Ureter (tissue), 1 donor: Measurements from ENCODE around the gene LYST. TPM values are rescaled to one million over a fixed set of nuclear protein-coding genes. Genes with fewer than 3 reads are reported as not detected.
"Not testable (repeated sequence)": the region's sequence is repeated elsewhere in the genome, so short reads cannot be mapped to it uniquely, and the experiment has no call there.

Source experiments
- DNase-seq: peaks from one replicate; pipeline ENCODE4 v3.0.0-alpha.2; 2020; ENCODE audit warnings: low spot score
- total RNA-seq: library from RNA; stranded (reverse); gene quantifications from one replicate; pipeline ENCODE4 v1.2.4, GENCODE V29; 2023
- donor health status: DM: yes; HTN: yes; CAD: no.

Gene LYST
- total RNA-seq, 1 donor from 2014 or later, result 66.1 TPM

DNA sequence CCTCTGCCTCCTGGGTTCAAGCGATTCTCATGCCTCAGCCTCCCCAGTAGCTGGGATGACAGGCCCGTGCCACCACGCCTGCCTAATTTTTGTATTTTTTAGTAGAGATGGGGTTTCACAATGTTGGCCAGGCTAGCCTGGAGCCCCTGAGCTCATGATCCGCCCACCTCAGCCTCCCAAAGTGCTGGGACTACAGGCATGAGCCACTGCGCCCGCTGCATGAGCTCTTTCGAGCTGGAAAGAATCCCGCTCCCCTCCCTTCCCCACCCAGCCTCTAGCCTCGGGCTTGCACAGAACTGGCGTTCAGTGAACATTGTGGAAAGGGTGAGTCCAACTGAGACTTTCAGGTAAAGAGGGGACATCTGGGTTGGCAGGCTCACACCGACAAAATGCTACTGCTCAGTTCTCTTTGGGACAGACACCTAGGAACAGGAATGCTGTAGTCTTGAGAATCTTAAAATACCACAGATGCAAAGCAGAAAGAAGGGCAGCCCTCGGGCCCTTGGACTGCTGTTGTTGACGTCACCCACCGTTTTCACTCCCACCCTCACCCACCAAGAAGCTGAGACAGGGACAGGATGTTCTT is 207.4 kb downstream of the LYST start:
- no peak for DNase-seq

- no peak for DNase-seq
Measured at GRCh38 chr1:235657747-235658526, 208.8 kb downstream of the LYST start.

GRCh38 chr1:235657269-235657668 is 209.4 kb downstream of the LYST start:
- DNase-seq, result no peak

- DNase-seq, result no peak
Measured at GRCh38 chr1:235652364-235652763, 214.3 kb downstream of the LYST start.

DNA sequence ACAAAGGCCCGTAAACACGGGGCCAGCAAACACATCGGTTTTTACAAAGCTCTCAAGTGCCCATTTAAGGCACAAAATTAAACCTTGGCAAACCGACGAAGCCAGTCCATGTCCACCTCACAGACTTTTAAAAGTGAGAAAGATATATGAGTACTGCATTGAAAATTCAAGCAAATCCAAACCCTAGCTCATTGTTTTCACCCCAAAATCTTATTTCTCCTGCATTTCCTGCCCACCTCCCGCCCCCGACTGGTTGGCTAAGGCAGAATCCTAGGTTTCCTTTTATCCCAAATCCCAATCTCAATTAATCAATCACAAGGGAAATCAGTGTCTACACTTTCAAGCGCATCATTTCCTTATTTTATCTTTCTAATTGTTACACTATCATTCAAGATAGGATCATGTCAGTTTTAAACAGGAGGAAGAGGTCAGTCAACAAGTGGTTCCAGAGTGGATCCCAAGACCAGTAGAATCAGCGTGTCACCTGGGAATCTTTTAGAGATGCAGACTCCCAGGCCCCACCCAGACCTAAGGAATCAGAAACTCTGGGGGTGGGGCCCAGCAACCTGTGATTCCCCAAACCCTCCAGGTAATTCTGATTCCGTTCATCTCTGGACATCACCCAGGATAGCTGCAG is 215.4 kb downstream of the LYST start:
- no peak for DNase-seq

DNA sequence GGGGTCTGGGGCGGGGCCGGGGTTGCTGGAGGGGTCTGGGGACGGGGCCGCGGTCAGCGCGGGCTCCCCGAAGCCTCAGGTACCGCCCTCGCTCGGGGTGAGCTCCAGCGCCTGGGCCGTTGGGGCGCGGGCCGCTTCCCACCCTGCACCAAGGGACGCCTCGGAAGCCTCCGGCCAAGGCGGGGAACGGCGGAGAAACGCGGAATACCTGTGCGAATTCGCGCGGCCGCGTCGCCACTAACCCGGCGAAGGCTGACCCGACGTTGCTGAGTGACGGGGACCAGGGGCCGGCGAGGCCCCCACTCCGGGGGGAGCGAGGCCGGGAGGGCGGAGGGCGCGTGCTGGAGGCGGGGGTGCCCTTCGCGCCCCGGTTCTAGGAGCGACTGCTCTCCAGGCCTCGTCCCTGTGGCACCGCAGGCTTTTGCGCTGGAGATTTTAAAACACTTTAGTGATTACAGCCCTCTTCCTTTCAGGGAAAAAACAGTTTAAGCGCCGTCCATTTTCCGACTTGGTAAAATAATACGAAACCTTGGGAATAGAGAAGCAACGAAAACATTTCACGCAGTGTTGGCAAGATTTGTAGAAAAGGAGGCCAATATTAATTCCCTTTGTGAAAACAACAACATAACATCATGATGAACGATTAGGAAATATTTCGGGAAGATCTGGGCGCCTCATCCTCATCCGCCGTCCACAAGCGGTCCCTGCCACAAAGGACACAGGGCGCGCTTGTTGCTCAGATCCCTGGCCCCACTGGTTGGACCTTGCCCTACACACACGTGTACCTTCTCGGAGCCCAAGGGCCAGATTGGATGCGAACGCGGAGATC is 216.2 kb downstream of the LYST start:
- DNase-seq, result no peak

DNA sequence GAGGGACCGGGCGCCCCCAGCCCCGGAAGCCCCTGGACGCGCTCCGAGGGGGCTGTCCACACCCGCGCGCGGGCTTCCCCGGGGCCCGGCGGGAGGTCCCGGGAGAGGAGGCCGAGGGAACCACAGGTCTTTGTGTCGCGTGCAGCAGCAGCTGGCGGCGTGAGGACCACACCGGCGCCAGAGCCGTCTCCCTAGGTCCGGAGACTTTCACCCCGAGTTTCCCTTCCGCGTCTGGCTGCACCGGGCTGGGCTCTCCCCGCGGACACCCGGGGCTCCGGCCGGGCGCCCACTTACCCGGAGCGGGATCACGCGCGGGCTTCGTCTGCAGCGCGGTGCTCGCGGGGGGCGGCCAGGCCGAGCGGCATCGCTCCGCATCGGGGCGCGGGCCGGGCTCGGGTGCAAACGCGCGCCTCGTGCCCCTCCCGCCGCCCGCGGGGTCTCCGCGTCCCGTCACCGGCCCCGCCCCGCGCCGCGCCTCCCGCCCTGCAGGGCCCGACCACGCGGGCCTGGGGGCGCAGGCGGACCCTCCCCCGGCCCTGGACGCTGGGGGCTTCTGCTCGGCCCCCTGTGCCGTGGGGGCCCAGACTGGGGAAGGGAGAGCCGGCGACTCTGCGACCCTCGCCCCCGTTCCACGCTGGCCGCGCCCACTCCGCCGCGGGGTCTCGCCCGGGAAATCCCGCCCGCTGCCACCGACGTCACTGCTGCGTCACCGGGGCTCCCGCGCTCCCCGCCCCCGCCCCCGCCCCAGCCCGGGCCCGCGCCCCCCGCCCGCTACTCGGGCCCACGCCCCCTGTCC is 217.1 kb downstream of the LYST start, which contains the start of gene GNG4:
TSS of gene GNG4 (minus strand) at position 417 of the 796 bp plus-strand sequence. CDS start 65,946 bp downstream, outside the sequence.
- DNase-seq, result no peak

DNA sequence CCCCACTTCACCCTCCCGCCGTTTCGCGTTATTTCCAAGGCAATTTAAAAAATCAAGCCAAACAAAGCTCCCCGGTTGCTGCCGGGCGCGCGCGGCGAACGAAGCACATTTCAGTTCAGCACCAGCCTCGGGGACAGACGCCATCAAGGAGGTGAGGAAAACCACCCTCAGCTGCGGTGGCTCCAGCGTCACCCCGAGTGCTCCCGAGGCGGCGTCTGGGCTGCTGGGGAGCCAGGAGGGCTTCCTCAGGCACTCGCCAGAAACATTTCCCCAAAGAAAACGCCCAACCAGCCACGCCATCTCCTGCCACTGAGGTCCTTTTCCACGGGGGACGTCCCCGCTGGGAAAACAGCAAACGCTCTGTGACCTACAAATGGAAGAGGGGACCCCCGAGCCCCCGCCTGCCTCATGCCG is 217.7 kb downstream of the LYST start:
- DNase-seq, result no peak

- DNase-seq, result no peak
Measured at GRCh38 chr1:235648407-235648907, 218.2 kb downstream of the LYST start.

DNA sequence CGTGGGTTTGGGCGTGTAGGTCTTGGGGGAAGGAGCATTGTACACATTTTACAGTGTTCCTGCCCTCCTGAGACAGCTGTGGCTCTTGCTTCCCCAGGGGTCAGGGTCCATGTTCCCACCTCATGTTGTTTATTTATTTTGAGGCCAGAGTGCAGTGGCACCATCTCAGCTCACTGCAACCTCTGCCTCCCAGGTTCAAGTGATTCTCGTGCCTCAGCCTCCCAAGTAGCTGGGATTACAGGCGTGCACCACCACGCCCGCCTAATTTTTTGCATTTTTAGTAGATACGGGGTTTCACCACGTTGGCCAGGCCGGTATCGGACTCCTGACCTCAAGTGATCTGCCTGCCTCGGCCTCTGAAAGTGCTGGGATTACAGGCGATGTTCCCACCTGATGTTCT is 219.2 kb downstream of the LYST start:
- DNase-seq, result not testable (repeated sequence)

GRCh38 chr1:235646463-235646862 is 220.2 kb downstream of the LYST start:
- DNase-seq, result no peak

- no peak for DNase-seq
Measured at GRCh38 chr1:235644693-235645305, 221.9 kb downstream of the LYST start.

DNA sequence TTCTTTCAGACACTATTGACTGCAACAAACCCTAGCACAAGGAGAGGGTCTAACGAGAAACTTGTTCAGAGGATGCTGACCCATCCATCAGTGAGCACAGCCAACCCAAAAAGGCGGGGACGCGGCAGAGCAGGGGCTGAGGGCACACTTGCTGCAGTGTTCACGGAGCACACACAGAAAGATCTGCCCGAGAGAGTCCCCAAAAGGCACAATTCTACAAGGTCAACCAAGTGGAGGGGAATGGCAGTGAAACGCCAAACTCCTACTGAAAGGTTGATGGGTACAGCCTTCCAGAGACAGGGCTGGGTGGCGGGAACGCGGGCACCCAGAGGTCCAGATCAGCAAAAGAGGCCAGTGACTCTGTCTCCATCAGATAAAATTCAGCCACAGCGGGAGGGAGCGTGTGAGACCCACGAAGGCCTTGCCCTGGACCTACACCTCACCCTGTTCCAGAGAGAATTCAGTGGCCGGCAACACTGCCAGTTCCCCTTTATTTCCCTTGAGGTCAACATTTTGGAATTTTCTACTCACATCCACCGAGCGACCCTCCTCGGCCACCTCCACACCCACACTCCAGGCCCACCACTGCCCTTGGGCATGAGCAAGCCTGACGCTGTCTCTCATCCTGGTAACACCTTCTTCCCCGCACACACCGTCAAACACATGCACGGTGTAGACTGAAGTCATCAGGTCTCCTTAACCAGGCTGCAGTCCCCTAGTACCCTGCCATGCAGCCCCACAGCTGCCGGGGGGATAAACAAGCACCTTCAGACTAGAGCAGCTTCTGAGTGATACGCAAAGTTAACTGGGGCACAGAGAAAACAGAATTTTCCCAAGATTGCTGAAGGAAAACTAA is 222.6 kb downstream of the LYST start:
- DNase-seq, result no peak

GRCh38 chr1:235642943-235643371 is 223.7 kb downstream of the LYST start:
- no peak for DNase-seq

- DNase-seq, result no peak
Measured at GRCh38 chr1:235642011-235642942, 224.4 kb downstream of the LYST start.

- DNase-seq, result no peak
Measured at GRCh38 chr1:235640580-235640979, 226.1 kb downstream of the LYST start.

DNA sequence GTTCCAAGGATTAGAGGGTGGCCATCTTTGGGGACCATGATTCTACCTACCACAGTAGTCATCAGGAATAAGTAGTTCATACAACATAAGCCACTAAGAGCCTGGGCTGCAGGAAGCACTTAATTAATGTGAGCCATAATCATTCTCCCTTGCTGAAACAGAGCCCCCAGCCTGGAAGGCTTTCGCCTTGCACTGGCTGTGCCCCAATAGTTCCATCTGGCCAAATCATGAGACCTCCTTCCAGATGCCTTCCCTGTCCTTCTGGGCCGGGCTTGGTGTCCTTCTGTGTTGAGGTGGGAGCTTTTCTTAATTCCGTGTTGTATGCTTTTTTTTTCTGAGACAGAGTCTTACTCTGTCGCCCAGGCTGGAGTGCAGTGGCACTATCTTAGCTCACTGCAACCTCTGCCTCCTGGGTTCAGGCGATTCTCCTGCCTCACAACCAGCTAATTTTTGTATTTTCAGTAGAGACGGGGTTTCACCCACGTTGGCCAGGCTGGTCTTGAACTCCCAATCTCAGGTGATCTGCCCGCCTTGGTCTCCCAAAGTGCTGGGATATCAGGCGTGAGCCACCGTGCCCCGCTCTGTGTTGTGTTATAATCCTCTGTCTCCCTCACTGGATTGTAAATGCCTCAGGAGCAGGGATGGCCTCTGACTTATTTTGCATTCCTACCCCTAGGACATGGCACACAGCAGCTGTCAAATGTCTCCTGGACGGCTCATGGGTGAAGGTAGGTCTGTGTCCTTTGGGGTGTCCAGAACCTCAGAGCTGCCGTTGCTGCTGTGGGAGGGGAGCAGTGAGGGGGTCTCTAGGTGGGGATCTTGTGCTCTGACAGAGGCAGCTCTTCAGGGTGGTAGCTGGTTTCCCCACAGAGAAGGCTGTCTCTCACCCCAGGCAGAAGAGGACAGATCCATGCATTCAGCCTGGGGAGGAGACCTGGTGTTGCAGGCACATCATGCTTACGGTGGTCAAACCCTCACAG is 227.2 kb downstream of the LYST start:
- DNase-seq, result no peak
